HG03354 (cell line): ENCODE measurements around the gene HIF3A.
"Not testable (repeated sequence)": the region's sequence is repeated elsewhere in the genome, so short reads cannot be mapped to it uniquely, and the experiment has no call there.

Experiments used
- ATAC-seq: cut with Tn5 transposase; IDR thresholded peaks from one replicate; pipeline ENCODE4 v1.9.1; 2021; ENCODE audit warnings: mild to moderate bottlenecking; ENCODE audit not compliant: unreplicated experiment, poor library complexity, severe bottlenecking

HIF3A gene

GRCh38 chr19:46289724-46290619, 6.9 kb upstream of the HIF3A start:
- ATAC-seq: no peak

GRCh38 chr19:46291829-46292228, 5.0 kb upstream of the HIF3A start:
- ATAC-seq: no peak

- no peak for ATAC-seq
Measured at GRCh38 chr19:46294494-46294893, 2.3 kb upstream of the HIF3A start.

- no peak for ATAC-seq
Measured at GRCh38 chr19:46295401-46296201, 1.2 kb upstream of the HIF3A start.

GRCh38 chr19:46296202-46296480, 701 bp upstream of the HIF3A start:
- no peak for ATAC-seq

- no peak for ATAC-seq
Measured at GRCh38 chr19:46297700-46298478, 1.0 kb downstream of the HIF3A start.

- ATAC-seq: no peak
Measured at GRCh38 chr19:46298479-46299003, 1.7 kb downstream of the HIF3A start.

GRCh38 chr19:46299004-46299509, 2.2 kb downstream of the HIF3A start:
- ATAC-seq: no peak

- ATAC-seq: no peak
Measured at GRCh38 chr19:46299695-46300094, 2.9 kb downstream of the HIF3A start.

- no peak for ATAC-seq
Measured at GRCh38 chr19:46303322-46303690, 6.5 kb downstream of the HIF3A start.

- no peak for ATAC-seq
Measured at GRCh38 chr19:46303691-46304397, 7.0 kb downstream of the HIF3A start.

GRCh38 chr19:46306501-46306900, 9.7 kb downstream of the HIF3A start:
- ATAC-seq: no peak

- no peak for ATAC-seq
Measured at GRCh38 chr19:46308510-46308909, 11.7 kb downstream of the HIF3A start.

- ATAC-seq: no peak
Measured at GRCh38 chr19:46309056-46309455, 12.2 kb downstream of the HIF3A start.

- no peak for ATAC-seq
Measured at GRCh38 chr19:46311444-46311843, 14.6 kb downstream of the HIF3A start.

GRCh38 chr19:46313540-46314469, 17.0 kb downstream of the HIF3A start:
- ATAC-seq: not testable (repeated sequence)

- no peak for ATAC-seq
Measured at GRCh38 chr19:46317339-46317738, 20.5 kb downstream of the HIF3A start.

GRCh38 chr19:46319613-46320012, 22.8 kb downstream of the HIF3A start:
- no peak for ATAC-seq
